Skeletal muscle satellite cell (primary cell): ENCODE results near the gene SPHK1. TPM values are rescaled to one million over a fixed set of nuclear protein-coding genes. Genes with fewer than 3 reads are reported as not detected.
"Not testable (repeated sequence)": the region's sequence is repeated elsewhere in the genome, so short reads cannot be mapped to it uniquely, and the experiment has no call there.

Experiments
- H3K27me3 ChIP-seq: 2 replicates; pipeline ENCODE4 v1.7.0; 2013; ENCODE audit warnings: low read length; ENCODE audit not compliant: control insufficient read depth, insufficient read depth
- H3K36me3 ChIP-seq: 2 replicates; pipeline ENCODE4 v1.7.0; 2013; ENCODE audit warnings: mild to moderate bottlenecking, control low read depth, low read length; ENCODE audit not compliant: insufficient read depth
- H3K4me1 ChIP-seq: 2 replicates; pipeline ENCODE4 v1.7.0; 2013; ENCODE audit warnings: low read length; ENCODE audit not compliant: control insufficient read depth, insufficient read depth
- H3K4me2 ChIP-seq: 2 replicates; pipeline ENCODE4 v1.7.0; 2013; ENCODE audit warnings: mild to moderate bottlenecking, low read length
- H3K4me3 ChIP-seq: 2 replicates; pipeline ENCODE4 v1.7.0; 2013; ENCODE audit warnings: low read length
- H3K9ac ChIP-seq: 2 replicates; pipeline ENCODE4 v1.7.0; 2013; ENCODE audit warnings: mild to moderate bottlenecking, low read depth, low read length, moderate library complexity
- H3K9me3 ChIP-seq: replicated peaks from 2 replicates; pipeline ENCODE4 v1.7.0; 2013; ENCODE audit warnings: mild to moderate bottlenecking, control low read depth, low read length
- total RNA-seq: library from RNA; depleted of rRNA; stranded (reverse); fragments of >200 nt; gene quantifications from 2 replicates; pipeline ENCODE4 v1.2.3, GENCODE V29; 2012; rRNA removed

Gene SPHK1, protein sequence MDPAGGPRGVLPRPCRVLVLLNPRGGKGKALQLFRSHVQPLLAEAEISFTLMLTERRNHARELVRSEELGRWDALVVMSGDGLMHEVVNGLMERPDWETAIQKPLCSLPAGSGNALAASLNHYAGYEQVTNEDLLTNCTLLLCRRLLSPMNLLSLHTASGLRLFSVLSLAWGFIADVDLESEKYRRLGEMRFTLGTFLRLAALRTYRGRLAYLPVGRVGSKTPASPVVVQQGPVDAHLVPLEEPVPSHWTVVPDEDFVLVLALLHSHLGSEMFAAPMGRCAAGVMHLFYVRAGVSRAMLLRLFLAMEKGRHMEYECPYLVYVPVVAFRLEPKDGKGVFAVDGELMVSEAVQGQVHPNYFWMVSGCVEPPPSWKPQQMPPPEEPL
- total RNA-seq = 116 and 135 TPM in 2 replicates

DNA sequence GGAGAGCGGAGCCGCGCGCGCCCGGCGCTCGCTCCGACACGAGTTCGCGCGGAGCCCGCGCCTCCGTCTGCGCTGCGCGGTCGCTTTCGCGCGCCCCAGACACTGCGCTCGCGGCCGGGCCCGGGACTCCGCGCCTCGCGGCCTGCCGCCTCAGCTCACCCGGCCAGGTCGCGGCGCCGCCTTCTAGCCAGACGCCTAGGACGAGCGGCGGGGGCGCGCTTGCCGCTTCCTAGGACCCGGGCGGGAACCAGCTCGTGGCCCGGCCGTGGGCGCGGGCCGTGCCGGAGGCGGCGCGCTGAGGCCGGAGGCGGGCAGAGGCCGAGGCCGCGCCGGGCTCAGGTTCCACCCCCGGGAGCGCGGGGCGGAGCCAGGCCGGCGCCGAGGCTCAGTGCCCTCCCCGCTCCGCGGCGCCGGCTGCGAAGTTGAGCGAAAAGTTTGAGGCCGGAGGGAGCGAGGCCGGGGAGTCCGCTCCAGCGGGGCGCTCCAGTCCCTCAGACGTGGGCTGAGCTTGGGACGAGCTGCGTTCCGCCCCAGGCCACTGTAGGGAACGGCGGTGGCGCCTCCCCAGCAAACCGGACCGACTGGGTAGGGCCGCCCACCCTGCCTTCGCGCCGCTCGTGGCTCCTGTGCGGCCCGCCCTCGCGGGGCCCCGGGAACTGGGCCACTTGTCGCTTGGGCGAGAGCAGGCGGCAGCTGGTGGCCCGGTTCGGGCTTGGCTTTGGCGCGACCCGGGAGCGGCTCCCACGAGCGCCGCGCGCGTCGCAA is at the start of gene SPHK1:
SPHK1 (plus strand) TSS at position 388 of the 765 bp plus-strand sequence. CDS start 1,036 bp downstream, outside the sequence.
- peak within 1 kb of the TSS; percentile 79 for H3K4me3 ChIP-seq
- H3K9ac ChIP-seq = peak within 1 kb of the TSS; percentile 97
- peaks cover 44% of the 10 kb centered on the region for H3K4me1 ChIP-seq
- H3K27me3 ChIP-seq = no peaks in the 10 kb centered on the region
- H3K9me3 ChIP-seq = no peaks in the 10 kb centered on the region
- H3K36me3 ChIP-seq = peaks cover 24% of the 10 kb centered on the region
- H3K4me2 ChIP-seq = peak within 1 kb of the TSS; percentile 99

DNA sequence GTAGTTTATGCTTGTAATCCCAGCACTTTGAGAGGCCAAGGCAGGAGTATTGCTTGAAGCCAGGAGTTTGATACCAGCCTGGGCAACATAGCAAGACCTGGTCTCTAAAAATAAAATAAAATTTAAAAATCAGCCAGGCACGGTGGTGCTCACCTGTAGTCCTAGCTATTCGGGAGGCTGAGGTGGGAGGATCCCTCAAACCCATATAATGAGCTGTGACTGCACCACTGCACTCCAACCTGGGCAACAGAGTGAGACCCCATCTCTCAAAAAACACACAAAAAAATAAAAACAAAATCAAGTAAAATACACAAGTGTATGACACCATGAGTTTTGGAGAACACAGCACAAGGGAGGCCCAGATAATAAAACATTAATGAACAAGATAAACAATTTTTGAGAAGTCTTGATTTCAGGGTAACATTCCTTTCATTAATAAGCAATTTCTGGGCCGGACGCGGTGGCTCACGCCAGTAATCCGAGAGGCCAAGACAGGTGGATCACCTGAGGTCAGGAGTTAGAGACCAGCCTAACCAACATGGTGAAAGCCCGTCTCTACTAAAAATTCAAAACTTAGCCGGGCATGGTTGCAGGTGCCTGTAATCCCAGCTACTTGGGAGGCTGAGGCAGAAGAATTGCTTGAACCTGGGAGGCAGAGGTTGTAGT is 48.6 kb upstream of the SPHK1 start:
- no peaks in the 10 kb centered on the region for H3K9me3 ChIP-seq
- H3K4me1 ChIP-seq = peaks cover 17% of the 10 kb centered on the region
- no peak overlapping the region for H3K9ac ChIP-seq
- peaks cover 4% of the 10 kb centered on the region for H3K36me3 ChIP-seq
- no peak overlapping the region for H3K4me3 ChIP-seq
- H3K4me2 ChIP-seq = no peak overlapping the region
- no peaks in the 10 kb centered on the region for H3K27me3 ChIP-seq

DNA sequence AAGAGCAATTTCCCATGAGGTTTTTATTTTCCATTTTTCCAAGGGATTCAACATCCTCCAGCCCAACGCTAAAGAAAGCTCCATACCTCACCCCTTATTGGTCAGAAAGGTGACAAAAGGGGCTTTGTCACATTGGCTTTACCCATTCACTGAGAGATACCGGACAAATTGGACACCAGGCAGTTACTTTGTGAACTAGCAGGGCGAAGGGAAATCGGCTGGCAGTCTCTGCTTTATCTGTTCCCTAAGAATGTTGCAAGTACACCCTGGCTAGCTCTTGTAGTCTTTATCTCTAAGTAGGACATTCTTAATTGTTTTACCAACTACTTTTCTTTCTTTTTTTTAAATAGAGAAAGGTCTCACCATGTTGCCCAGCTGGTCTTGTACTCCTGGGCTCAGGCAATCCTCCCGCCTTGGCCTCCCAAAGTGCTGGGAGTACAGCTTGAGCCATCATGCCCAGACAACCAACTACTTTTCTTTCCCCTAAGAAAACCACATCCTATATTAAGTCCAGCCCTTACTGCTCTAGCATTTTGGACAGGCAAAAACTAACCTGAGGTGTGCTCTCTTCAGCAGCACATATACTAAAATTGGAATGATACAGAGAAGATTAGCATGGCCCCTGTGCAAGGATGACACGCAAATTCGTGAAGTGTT is 47.5 kb upstream of the SPHK1 start:
- peaks cover 6% of the 10 kb centered on the region for H3K36me3 ChIP-seq
- no peak overlapping the region for H3K4me3 ChIP-seq
- peak overlapping the region; percentile 9 for H3K4me2 ChIP-seq
- no peaks in the 10 kb centered on the region for H3K27me3 ChIP-seq
- H3K9ac ChIP-seq = no peak overlapping the region
- H3K9me3 ChIP-seq = no peaks in the 10 kb centered on the region
- peaks cover 17% of the 10 kb centered on the region for H3K4me1 ChIP-seq

DNA sequence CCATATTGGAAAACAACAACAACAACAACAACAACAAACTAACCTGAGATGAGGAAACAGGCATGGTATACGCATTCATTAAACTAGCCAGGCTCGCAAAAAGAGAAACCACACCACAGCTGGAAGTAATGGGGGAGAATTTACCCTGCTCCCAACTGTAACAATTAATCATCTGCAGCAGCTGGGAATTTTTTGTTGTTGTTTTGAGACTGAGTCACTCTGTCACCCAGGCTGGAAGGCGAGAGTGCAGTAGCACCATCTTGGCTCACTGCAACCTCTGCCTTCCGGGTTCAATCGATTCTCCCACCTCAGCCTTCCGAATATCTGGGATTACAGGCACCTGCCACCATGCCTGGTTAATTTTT is 47.0 kb upstream of the SPHK1 start:
- Histone ChIP-seq H3K4me3 (no peak overlapping the region), H3K9ac (no peak overlapping the region), H3K36me3 (peaks cover 10% of the 10 kb centered on the region), H3K27me3 (no peaks in the 10 kb centered on the region), H3K9me3 (no peaks in the 10 kb centered on the region), H3K4me1 (peaks cover 17% of the 10 kb centered on the region), H3K4me2 (peak overlapping the region; percentile 9)

DNA sequence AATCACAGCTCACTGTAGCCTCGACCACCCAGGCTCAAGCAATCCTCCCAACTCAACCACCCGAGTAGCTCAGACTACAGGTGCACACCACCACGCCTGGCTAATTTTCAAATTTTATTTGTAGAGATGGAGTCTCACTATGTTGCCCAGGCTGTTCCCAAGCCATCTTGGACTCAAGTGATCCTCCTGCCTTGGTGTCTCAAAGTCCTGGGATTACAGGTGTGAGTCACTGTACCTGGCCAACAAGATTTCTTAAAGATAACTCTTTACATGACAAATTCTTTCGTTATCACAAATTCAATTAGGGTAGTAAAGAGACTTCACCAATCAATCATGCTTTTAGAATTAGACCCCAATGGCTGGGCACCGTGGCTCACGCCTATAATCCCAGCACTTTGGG is 43.1 kb upstream of the SPHK1 start:
- no peak overlapping the region for H3K4me3 ChIP-seq
- H3K36me3 ChIP-seq = peaks cover 23% of the 10 kb centered on the region
- no peaks in the 10 kb centered on the region for H3K27me3 ChIP-seq
- no peaks in the 10 kb centered on the region for H3K9me3 ChIP-seq
- H3K9ac ChIP-seq = no peak overlapping the region
- peaks cover 17% of the 10 kb centered on the region for H3K4me1 ChIP-seq
- H3K4me2 ChIP-seq = no peak overlapping the region

DNA sequence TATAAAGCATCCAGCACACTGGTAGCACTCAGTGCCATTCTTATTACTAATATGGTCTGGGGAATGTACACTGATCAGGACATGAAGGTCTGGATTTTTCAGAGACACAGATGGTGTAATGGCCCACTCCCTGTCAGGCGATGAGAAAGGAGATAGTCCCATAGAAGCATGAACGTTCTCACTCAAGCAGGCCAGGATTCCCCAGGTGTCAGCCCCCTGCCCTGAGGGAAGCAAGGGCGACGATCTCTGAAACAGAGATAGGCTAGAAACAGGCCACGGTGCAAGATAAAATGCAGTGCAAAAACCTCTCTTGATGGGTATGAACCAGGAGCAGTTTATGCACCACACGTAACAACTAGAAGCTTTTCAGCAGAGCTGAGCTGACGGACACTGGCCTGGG is 41.3 kb upstream of the SPHK1 start:
- peaks cover 35% of the 10 kb centered on the region for H3K36me3 ChIP-seq
- H3K9me3 ChIP-seq = no peaks in the 10 kb centered on the region
- peaks cover 2% of the 10 kb centered on the region for H3K4me1 ChIP-seq
- no peak overlapping the region for H3K4me2 ChIP-seq
- no peak overlapping the region for H3K9ac ChIP-seq
- no peak overlapping the region for H3K4me3 ChIP-seq
- H3K27me3 ChIP-seq = no peaks in the 10 kb centered on the region

DNA sequence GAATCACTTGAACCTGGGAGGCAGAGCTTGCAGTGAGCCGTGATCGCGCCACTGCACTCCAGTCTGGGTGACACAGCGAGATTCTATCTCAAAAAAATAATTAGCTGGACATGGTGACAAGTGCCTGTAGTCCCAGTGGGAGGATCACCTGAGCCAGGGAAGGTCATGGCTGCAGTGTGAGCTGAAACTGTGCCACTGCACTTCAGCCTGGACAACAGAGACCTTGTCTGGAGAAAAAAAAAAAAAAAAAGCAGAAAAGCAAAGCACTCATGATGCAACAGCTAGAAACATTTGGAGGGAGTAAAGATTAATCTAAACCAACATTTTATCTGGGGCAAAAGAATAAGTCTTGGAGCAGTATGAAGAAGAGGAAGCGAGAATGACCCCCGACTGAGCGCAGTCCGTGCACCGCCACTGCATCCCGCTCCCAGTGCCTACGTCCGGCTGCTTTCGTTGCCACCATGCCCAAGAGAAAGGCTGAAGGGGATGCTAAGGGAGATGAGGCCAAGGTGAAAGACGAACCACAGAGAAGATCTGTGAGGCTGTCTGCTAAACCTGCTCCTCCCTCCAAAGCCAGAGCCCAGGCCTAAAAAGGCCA is 38.9 kb upstream of the SPHK1 start:
- Histone ChIP-seq H3K4me2 (no peak overlapping the region), H3K36me3 (peaks cover 35% of the 10 kb centered on the region), H3K9me3 (no peaks in the 10 kb centered on the region)

DNA sequence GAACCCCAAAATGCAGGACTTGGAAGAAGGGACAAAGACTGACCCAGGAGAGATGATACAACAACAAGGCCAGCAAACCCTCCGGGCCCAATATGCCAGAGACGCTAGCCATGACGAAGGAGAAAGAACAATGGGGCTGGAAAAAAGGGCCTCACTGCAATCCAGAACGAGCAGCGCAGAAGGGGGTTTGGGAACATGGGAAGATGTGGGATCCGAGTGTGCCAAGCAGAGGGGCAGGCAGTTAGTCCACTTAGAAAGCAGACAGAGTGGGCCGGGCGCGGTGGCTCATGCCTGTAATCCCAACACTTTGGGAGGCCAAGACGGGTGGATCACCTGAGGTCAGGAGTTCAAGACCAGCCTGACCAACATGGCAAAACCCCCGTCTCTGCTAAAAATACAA is 37.5 kb upstream of the SPHK1 start:
- peaks cover 29% of the 10 kb centered on the region for H3K36me3 ChIP-seq
- not testable (repeated sequence) for H3K27me3 ChIP-seq, H3K4me2 ChIP-seq, H3K4me1 ChIP-seq, H3K4me3 ChIP-seq, H3K9ac ChIP-seq, H3K9me3 ChIP-seq

More for the DNA sequence above, 38.9 kb upstream of the SPHK1 start:
- no peaks in the 10 kb centered on the region for H3K27me3 ChIP-seq
- no peak overlapping the region for H3K4me3 ChIP-seq
- no peaks in the 10 kb centered on the region for H3K4me1 ChIP-seq
- no peak overlapping the region for H3K9ac ChIP-seq

DNA sequence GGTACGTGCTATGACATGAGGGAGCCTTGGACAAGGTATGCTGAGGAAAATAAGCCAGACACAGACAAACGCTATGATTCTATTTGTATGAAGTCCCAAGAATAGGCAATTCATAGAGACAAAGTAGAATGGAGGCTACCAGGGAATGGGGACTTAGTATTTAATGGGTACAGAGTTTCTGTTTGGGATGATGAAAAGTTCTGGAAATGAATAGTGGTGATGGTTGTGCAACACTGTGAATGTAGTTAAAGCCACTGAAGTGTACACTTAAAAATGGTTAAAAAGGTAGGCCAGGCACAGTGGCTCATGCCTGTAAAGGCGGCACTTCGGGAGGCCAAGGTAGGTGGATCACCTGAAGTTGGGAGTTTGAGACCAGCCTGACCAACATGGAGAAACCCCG is 33.9 kb upstream of the SPHK1 start:
- H3K36me3 ChIP-seq = peaks cover 15% of the 10 kb centered on the region
- no peak overlapping the region for H3K9ac ChIP-seq
- peaks cover 14% of the 10 kb centered on the region for H3K4me1 ChIP-seq
- no peak overlapping the region for H3K4me3 ChIP-seq
- no peaks in the 10 kb centered on the region for H3K27me3 ChIP-seq
- no peak overlapping the region for H3K4me2 ChIP-seq
- no peaks in the 10 kb centered on the region for H3K9me3 ChIP-seq

DNA sequence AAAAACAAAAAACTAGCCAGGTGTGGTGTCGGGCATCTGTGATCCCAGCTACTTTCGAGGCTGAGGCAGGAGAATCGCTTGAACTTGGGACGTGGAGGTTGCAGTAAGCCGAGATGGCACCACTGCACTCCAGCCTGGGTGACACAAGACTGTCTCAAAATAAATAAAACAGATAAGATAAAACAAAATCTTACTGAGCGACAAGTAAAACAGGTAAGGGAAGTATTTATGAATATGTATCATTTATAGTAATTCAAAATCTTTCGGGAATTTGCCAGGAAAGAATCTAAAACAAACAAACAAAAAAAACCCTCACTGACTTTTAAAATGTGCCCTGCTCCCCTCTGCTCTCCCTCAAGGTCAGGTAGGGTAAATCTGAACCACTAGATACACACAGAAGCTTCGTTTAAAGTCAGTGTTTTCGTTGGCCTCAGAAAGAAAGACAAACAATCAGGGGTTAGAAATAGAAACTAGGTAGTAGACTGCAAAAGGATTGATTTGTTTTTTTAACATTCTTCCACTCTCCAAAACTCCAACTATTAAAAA is 32.8 kb upstream of the SPHK1 start:
- H3K4me2 ChIP-seq = peak overlapping the region; percentile 69
- peak overlapping the region; percentile 59 for H3K9ac ChIP-seq
- H3K9me3 ChIP-seq = no peaks in the 10 kb centered on the region
- H3K27me3 ChIP-seq = no peaks in the 10 kb centered on the region
- peaks cover 9% of the 10 kb centered on the region for H3K36me3 ChIP-seq
- peaks cover 14% of the 10 kb centered on the region for H3K4me1 ChIP-seq
- H3K4me3 ChIP-seq = no peak overlapping the region
